HUES64 (cell line): ENCODE measurements around the gene UGT1A1.

Source experiments
- H3K27ac ChIP-seq: 2 replicates; pipeline ENCODE4 v1.7.0; 2013; ENCODE audit warnings: low read depth, low read length, inconsistent platforms
- H3K27me3 ChIP-seq: 2 replicates; pipeline ENCODE4 v1.6.1; 2013; ENCODE audit warnings: mild to moderate bottlenecking, low read length; ENCODE audit not compliant: insufficient read depth
- H3K36me3 ChIP-seq: 2 replicates; pipeline ENCODE4 v1.6.1; 2013; ENCODE audit warnings: mild to moderate bottlenecking, low read length; ENCODE audit not compliant: insufficient read depth
- H3K4me1 ChIP-seq: 2 replicates; pipeline ENCODE4 v1.6.1; 2013; ENCODE audit warnings: mild to moderate bottlenecking, low read length, moderate library complexity; ENCODE audit not compliant: insufficient read depth
- H3K4me3 ChIP-seq: 2 replicates; pipeline ENCODE4 v1.5.1; 2013; ENCODE audit warnings: mild to moderate bottlenecking, low read length, moderate library complexity
- H3K9ac ChIP-seq: 2 replicates; pipeline ENCODE4 v1.6.1; 2013; ENCODE audit warnings: mild to moderate bottlenecking, low read depth, low read length
- H3K9me3 ChIP-seq: 2 replicates; pipeline ENCODE4 v1.6.1; 2013; ENCODE audit warnings: low read depth, low read length; ENCODE audit not compliant: insufficient read depth
- WGBS: fragments of 150-250, 120-280 bp; methylation state at CpG from one replicate; pipeline ENCODE4 v1.1.7; 2013; ENCODE audit warnings: missing lambda C conversion rate; 5-methylcytosine and 5-hydroxymethylcytosine counted together

The UGT1A1 gene

DNA sequence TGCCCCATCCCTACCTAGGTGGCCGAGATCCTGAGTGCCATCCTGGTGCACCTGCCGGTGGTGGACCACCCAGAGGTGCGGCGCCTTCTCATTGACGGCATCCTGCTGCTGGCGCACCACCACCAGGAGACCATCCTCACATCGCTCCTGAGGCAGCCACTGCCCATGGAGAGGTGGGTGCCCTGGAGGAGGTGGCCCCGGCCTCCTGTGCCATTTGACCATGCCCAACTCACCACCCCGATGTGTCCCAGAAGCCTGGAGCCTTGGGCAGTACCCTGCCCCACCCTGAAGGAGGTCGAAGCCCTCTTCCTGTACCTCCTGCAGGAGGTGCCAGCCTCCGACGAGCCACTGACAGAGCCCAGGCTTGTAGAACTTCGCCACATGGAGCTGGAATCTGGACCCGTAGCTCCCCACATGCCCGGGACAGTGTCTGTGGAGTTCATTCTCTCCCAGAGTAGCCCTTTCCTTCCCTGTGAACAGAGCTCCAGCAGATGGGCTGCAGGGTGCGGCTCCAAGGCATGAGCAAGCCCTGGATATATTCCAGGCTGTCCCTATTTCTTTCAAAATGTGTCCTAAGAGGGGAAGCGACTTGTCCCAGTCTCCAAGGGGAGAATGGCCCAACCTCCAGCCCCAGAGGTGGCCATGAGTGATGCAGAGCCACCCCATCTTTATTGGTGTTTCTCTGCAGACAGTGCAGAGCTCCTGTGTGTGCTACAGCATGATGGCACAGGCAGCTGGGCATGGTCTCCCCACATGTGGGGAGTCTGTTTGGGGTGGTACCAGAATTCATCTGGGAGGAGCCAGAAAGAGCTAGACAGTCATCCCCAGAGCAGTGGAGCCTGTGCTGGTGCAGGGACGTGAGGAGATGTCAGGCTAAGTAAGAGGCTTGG lies 60.1 kb downstream of the UGT1A1 start:
- 93% methylated on average over 18 of the region's 18 CpGs for WGBS
- H3K36me3 ChIP-seq = no peaks in the 10 kb centered on the region
- no peaks in the 10 kb centered on the region for H3K27me3 ChIP-seq
- H3K4me3 ChIP-seq = no peak overlapping the region
- H3K9me3 ChIP-seq = no peaks in the 10 kb centered on the region
- no peak overlapping the region for H3K9ac ChIP-seq
- no peak overlapping the region for H3K27ac ChIP-seq
- H3K4me1 ChIP-seq = no peaks in the 10 kb centered on the region

GRCh38 chr2:233820774-233821105 lies 60.7 kb downstream of the UGT1A1 start:
- WGBS = 91% methylated on average over 6 of the region's 6 CpGs
- H3K36me3 ChIP-seq = no peaks in the 10 kb centered on the region
- no peak overlapping the region for H3K4me3 ChIP-seq
- H3K4me1 ChIP-seq = no peaks in the 10 kb centered on the region
- H3K9ac ChIP-seq = no peak overlapping the region
- H3K27me3 ChIP-seq = no peaks in the 10 kb centered on the region
- H3K27ac ChIP-seq = no peak overlapping the region
- no peaks in the 10 kb centered on the region for H3K9me3 ChIP-seq

- WGBS = 87% methylated on average over 3 of the region's 3 CpGs
- no peak overlapping the region for H3K27ac ChIP-seq
- no peaks in the 10 kb centered on the region for H3K4me1 ChIP-seq
- no peak overlapping the region for H3K9ac ChIP-seq
- H3K27me3 ChIP-seq = no peaks in the 10 kb centered on the region
- H3K4me3 ChIP-seq = no peak overlapping the region
- H3K36me3 ChIP-seq = no peaks in the 10 kb centered on the region
- H3K9me3 ChIP-seq = no peaks in the 10 kb centered on the region
These were observed 61.1 kb downstream of the UGT1A1 start for GRCh38 chr2:233821196-233821595.

DNA sequence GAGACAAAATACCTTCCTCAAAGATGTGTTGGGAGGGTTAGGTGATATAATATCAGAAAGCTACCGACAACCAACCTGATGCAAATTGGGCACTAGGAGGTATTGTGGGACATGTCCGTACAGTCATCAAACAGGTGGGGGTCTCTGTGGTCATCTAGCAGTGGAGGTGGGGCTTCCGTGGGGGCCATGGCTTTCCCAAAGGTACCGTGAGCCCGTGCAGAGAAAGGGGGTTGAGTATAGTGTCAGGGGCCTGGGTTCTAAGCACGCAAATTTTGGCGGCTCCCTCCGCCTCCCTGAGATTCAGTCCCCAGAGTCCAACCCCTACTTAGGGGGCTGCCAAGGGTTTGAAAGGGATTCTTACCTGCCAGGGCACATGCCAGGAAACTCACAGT lies 61.6 kb downstream of the UGT1A1 start:
- no peaks in the 10 kb centered on the region for H3K27me3 ChIP-seq
- H3K4me3 ChIP-seq = no peak overlapping the region

GRCh38 chr2:233822101-233822771 lies 62.2 kb downstream of the UGT1A1 start:
- H3K9ac ChIP-seq = no peak overlapping the region
- H3K4me3 ChIP-seq = no peak overlapping the region
- no peaks in the 10 kb centered on the region for H3K27me3 ChIP-seq
- no peaks in the 10 kb centered on the region for H3K9me3 ChIP-seq
- no peaks in the 10 kb centered on the region for H3K36me3 ChIP-seq
- 94% methylated on average over 21 of the region's 21 CpGs for WGBS
- H3K4me1 ChIP-seq = no peaks in the 10 kb centered on the region
- H3K27ac ChIP-seq = no peak overlapping the region

More for the DNA sequence above, 61.6 kb downstream of the UGT1A1 start:
- H3K27ac ChIP-seq = no peak overlapping the region
- no peaks in the 10 kb centered on the region for H3K9me3 ChIP-seq
- H3K36me3 ChIP-seq = no peaks in the 10 kb centered on the region
- H3K9ac ChIP-seq = no peak overlapping the region
- no peaks in the 10 kb centered on the region for H3K4me1 ChIP-seq
- 92% methylated on average over 8 of the region's 8 CpGs for WGBS
